ENCODE data around the gene GLRX3.

GRCh38 chr10:130110246-130111112 is 25.7 kb upstream of the GLRX3 start, which contains the start of gene C10orf143:
- TF ChIP-seq CTCF (IDR thresholded peaks at IDR 0.05; ENCODE audit: low read depth, low read length) (no peak), EZH2phosphoT487 (IDR thresholded peaks at IDR 0.05; ENCODE audit: low read depth) (no peak)
